ENCODE results near the gene RNF225. TPM values are rescaled to one million over a fixed set of nuclear protein-coding genes. Genes with fewer than 3 reads are reported as not detected.
A peak's percentile ranks its signal among the peaks of the same experiment; 100 is the strongest.

RNF225 gene
- total and polyA plus RNA-seq, 2 of the 13 experiments (the other 11 are each of a cell fraction or from before 2014, with no cell fraction given): not detected

GRCh38 chr19:58386576-58387337 is 8.7 kb upstream of the RNF225 start, which contains the start of gene RPS5 (continued):
- TF ChIP-seq KLF15 (CRISPR knock-in tag; IDR thresholded peaks at IDR 0.05; ENCODE audit: borderline replicate concordance): 0 out of 2 replicates have a peak, but pooled peaks have one; percentile 65
- TF ChIP-seq ZNF432 (CRISPR knock-in tag; IDR thresholded peaks at IDR 0.05; ENCODE audit: borderline replicate concordance): no peak; the same call in 1 of the 2 replicates
- TF ChIP-seq SRSF4 (IDR thresholded peaks at IDR 0.05; ENCODE audit: low read depth, low read length, poor library complexity, severe bottlenecking): no peak
- TF ChIP-seq AGO2 (optimal IDR thresholded peaks at IDR 0.05; ENCODE audit: low read depth, low read length): peak; percentile 99
- peak; percentile 62; the same call in 1 of the 2 replicates for TF ChIP-seq ZNF317 (CRISPR knock-in tag; IDR thresholded peaks at IDR 0.05)
- peak; percentile 84 for TF ChIP-seq ZNF431 (CRISPR knock-in tag; IDR thresholded peaks at IDR 0.05; ENCODE audit: borderline replicate concordance, low read depth)
- 0 out of 2 replicates have a peak, but pooled peaks have one; percentile 68 for TF ChIP-seq TGIF2 (CRISPR knock-in tag; IDR thresholded peaks at IDR 0.05)
- TF ChIP-seq CAMTA2 (CRISPR knock-in tag; IDR thresholded peaks at IDR 0.05; ENCODE audit: borderline replicate concordance): 0 out of 2 replicates have a peak, but pooled peaks have one; percentile 18
- TF ChIP-seq ZNF18 (CRISPR knock-in tag; IDR thresholded peaks at IDR 0.05; ENCODE audit: insufficient replicate concordance): no peak
- TF ChIP-seq, protein P1, sequence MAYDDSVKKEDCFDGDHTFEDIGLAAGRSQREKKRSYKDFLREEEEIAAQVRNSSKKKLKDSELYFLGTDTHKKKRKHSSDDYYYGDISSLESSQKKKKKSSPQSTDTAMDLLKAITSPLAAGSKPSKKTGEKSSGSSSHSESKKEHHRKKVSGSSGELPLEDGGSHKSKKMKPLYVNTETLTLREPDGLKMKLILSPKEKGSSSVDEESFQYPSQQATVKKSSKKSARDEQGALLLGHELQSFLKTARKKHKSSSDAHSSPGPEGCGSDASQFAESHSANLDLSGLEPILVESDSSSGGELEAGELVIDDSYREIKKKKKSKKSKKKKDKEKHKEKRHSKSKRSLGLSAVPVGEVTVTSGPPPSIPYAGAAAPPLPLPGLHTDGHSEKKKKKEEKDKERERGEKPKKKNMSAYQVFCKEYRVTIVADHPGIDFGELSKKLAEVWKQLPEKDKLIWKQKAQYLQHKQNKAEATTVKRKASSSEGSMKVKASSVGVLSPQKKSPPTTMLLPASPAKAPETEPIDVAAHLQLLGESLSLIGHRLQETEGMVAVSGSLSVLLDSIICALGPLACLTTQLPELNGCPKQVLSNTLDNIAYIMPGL (CRISPR knock-in tag; IDR thresholded peaks at IDR 0.05; ENCODE audit: borderline replicate concordance in 1 of 2, low read depth in 1 of 2): peak; percentile 7 to 93; a peak in 2 of 4 replicates
- peak; percentile 48; the same call in 1 of the 2 replicates for TF ChIP-seq ZNF235 (CRISPR knock-in tag; IDR thresholded peaks at IDR 0.05; ENCODE audit: borderline replicate concordance)
- peak; percentile 26; the same call in 1 of the 2 replicates for TF ChIP-seq MAZ (IDR thresholded peaks at IDR 0.05; ENCODE audit: borderline replicate concordance, low read depth, low read length)
- peak; percentile 37 for TF ChIP-seq MAZ (CRISPR knock-in tag; IDR thresholded peaks at IDR 0.05; ENCODE audit: low read depth)
- TF ChIP-seq, protein P2, sequence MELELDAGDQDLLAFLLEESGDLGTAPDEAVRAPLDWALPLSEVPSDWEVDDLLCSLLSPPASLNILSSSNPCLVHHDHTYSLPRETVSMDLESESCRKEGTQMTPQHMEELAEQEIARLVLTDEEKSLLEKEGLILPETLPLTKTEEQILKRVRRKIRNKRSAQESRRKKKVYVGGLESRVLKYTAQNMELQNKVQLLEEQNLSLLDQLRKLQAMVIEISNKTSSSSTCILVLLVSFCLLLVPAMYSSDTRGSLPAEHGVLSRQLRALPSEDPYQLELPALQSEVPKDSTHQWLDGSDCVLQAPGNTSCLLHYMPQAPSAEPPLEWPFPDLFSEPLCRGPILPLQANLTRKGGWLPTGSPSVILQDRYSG (CRISPR knock-in tag; IDR thresholded peaks at IDR 0.05): no peak
- TF ChIP-seq, protein P3, sequence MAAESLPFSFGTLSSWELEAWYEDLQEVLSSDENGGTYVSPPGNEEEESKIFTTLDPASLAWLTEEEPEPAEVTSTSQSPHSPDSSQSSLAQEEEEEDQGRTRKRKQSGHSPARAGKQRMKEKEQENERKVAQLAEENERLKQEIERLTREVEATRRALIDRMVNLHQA (CRISPR knock-in tag; IDR thresholded peaks at IDR 0.05): peak; percentile 21; the same call in 1 of the 2 replicates
- TF ChIP-seq SSRP1 (CRISPR knock-in tag; IDR thresholded peaks at IDR 0.05): no peak
- TF ChIP-seq HINFP (CRISPR knock-in tag; IDR thresholded peaks at IDR 0.05; ENCODE audit: low read depth): peak; percentile 88; the same call in 1 of the 2 replicates
- no peak for TF ChIP-seq MTF1 (CRISPR knock-in tag; IDR thresholded peaks at IDR 0.05)
- no peak for TF ChIP-seq SNRNP70 (IDR thresholded peaks at IDR 0.05; ENCODE audit: low read depth, low read length)
- no peak for TF ChIP-seq TCF7L2 (IDR thresholded peaks at IDR 0.05; ENCODE audit: low read depth, low read length)
